GM13976 (cell line): ENCODE data around the gene TMX4.

Experiments
- DNase-seq: peaks from one replicate; pipeline ENCODE4 v3.0.0; 2012; ENCODE audit warnings: low spot score
- in situ Hi-C: fragments of 300-500 bp; cut with MboI; formaldehyde crosslinking; loops from one replicate; pipeline ENCODE4 v1.12.0; 2022; ENCODE audit warnings: low sequenced_read_pairs, mixed read lengths, inconsistent platforms; ENCODE audit not compliant: unreplicated experiment
- TF ChIP-seq, protein P1 (sequence below): IDR thresholded peaks from 2 replicates; pipeline ENCODE4 v1.5.1; 2012; ENCODE audit warnings: borderline replicate concordance, mild to moderate bottlenecking; ENCODE audit not compliant: insufficient read depth; ENCODE audit errors: extremely low read depth, missing control alignments, control extremely low read depth

Gene TMX4

GRCh38 chr20:8060977-8061376, 41.4 kb upstream of the TMX4 start:
- TF ChIP-seq, protein P1, sequence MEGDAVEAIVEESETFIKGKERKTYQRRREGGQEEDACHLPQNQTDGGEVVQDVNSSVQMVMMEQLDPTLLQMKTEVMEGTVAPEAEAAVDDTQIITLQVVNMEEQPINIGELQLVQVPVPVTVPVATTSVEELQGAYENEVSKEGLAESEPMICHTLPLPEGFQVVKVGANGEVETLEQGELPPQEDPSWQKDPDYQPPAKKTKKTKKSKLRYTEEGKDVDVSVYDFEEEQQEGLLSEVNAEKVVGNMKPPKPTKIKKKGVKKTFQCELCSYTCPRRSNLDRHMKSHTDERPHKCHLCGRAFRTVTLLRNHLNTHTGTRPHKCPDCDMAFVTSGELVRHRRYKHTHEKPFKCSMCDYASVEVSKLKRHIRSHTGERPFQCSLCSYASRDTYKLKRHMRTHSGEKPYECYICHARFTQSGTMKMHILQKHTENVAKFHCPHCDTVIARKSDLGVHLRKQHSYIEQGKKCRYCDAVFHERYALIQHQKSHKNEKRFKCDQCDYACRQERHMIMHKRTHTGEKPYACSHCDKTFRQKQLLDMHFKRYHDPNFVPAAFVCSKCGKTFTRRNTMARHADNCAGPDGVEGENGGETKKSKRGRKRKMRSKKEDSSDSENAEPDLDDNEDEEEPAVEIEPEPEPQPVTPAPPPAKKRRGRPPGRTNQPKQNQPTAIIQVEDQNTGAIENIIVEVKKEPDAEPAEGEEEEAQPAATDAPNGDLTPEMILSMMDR: no peak
- no peak for DNase-seq
- in situ Hi-C loops: no loop called here

- in situ Hi-C loops: no loop called here
- no peak for DNase-seq
Observed at GRCh38 chr20:8057871-8058270, 38.3 kb upstream of the TMX4 start.

DNA sequence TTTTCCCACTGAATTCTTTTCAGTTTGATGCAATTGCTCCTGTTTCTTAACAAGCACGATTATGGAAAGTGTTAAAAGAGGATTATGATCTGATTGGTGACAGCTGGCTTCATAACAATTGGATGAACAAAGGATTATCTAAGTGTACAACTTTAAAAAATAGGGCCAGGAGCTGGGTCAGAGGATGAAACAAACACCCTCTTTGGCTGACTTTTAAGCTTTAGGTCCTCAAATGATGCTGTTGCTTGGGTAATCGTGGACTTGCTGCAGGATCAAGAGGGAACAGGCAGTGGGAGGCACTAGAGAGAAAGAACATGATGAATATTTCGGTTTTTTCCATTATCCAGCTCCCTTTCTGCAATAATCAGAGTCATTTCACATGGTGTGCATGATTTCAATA, 35.5 kb upstream of the TMX4 start:
- no peak for DNase-seq
- TF ChIP-seq, protein P1: no peak
- in situ Hi-C loops: no loop called here

More at GRCh38 chr20:8057871-8058270, 38.3 kb upstream of the TMX4 start:
- TF ChIP-seq, protein P1: no peak

- in situ Hi-C loops: no loop called here
- TF ChIP-seq, protein P1: no peak
- no peak for DNase-seq
Observed at GRCh38 chr20:8050157-8050837, 30.7 kb upstream of the TMX4 start.

GRCh38 chr20:8049310-8049709, 29.7 kb upstream of the TMX4 start:
- in situ Hi-C loops: loop anchor here (10.0 kb wide), 1 partner anchor 665 kb away; no protein-coding TSS in a partner anchor
- TF ChIP-seq, protein P1: no peak
- no peak for DNase-seq

GRCh38 chr20:8045946-8046345, 26.4 kb upstream of the TMX4 start:
- in situ Hi-C loops: loop anchor here (10.0 kb wide), 1 partner anchor 669 kb away; no protein-coding TSS in a partner anchor
- TF ChIP-seq, protein P1: no peak
- DNase-seq: no peak
